Activated CD4-positive, alpha-beta memory T cell treated with anti-CD3 and anti-CD28 coated beads, Interleukin-2, amount 10 ng/mL, durations not matched to agents 7 days and 5 days (primary cell): ENCODE measurements around the gene OOSP4B. TPM values are rescaled to one million over a fixed set of nuclear protein-coding genes. Genes with fewer than 3 reads are reported as not detected.
"Not testable (repeated sequence)": the region's sequence is repeated elsewhere in the genome, so short reads cannot be mapped to it uniquely, and the experiment has no call there.

Experiments
- CTCF ChIA-PET: fragments of 350-600 bp; sonication (Branson Sonifier 250); formaldehyde crosslinking; loops from one replicate; lab custom pipeline; 2021; ENCODE audit warnings: antibody characterized with exemption, inconsistent platforms; lab: Charles Lee
- POLR2A ChIA-PET: fragments of 350-600 bp; sonication (Branson Sonifier 250); formaldehyde crosslinking; loops from one replicate; lab custom pipeline; 2021; ENCODE audit warnings: antibody characterized with exemption; lab: Charles Lee
- DNase-seq: peaks from one replicate; pipeline ENCODE4 v3.0.0-alpha.2; 2020
- H3K27ac Mint-ChIP-seq: one replicate; pipeline ENCODE4 v1.8.0; 2021; ENCODE audit warnings: mild to moderate bottlenecking, mixed read lengths
- H3K27me3 Mint-ChIP-seq: one replicate; pipeline ENCODE4 v1.8.0; 2021; ENCODE audit warnings: mixed read lengths
- H3K36me3 Mint-ChIP-seq: one replicate; pipeline ENCODE4 v1.8.0; 2021; ENCODE audit warnings: low read depth, mixed read lengths
- H3K4me1 Mint-ChIP-seq: one replicate; pipeline ENCODE4 v1.8.0; 2021; ENCODE audit warnings: mixed read lengths
- H3K4me3 Mint-ChIP-seq: one replicate; pipeline ENCODE4 v1.8.0; 2021; ENCODE audit warnings: mild to moderate bottlenecking, mixed read lengths
- H3K9me3 Mint-ChIP-seq: one replicate; pipeline ENCODE4 v1.8.0; 2021; ENCODE audit warnings: mixed read lengths
- total RNA-seq, 2 experiments: library from RNA; stranded (reverse); gene quantifications; one replicate each; pipeline ENCODE4 v1.2.3, GENCODE V29; 2021

The OOSP4B gene
- not detected for total RNA-seq

GRCh38 chr11:60016881-60017280 lies at the start of gene OOSP4B:
TSS of gene OOSP4B (plus strand) at chr11:60017181.
- H3K36me3 Mint-ChIP-seq = no peaks in the 10 kb centered on the region
- no peaks in the 10 kb centered on the region for H3K9me3 Mint-ChIP-seq
- no peaks in the 10 kb centered on the region for H3K27me3 Mint-ChIP-seq
- CTCF ChIA-PET = no interaction called here
- no peak within 1 kb of the TSS for H3K4me3 Mint-ChIP-seq
- no peak within 1 kb of the TSS for H3K27ac Mint-ChIP-seq
- POLR2A ChIA-PET = no interaction called here
- no peak for DNase-seq
- no peaks in the 10 kb centered on the region for H3K4me1 Mint-ChIP-seq

- Mint-ChIP-seq H3K9me3 (no peaks in the 10 kb centered on the region), H3K27ac (no peak overlapping the region), H3K4me1 (no peaks in the 10 kb centered on the region), H3K4me3 (no peak overlapping the region), H3K36me3 (no peaks in the 10 kb centered on the region), H3K27me3 (peaks cover 7% of the 10 kb centered on the region)
- no peak for DNase-seq
- ChIA-PET POLR2A (no interaction called here), CTCF (no interaction called here)
These were observed 49.1 kb upstream of the OOSP4B start for GRCh38 chr11:59967677-59968394.

- ChIA-PET POLR2A (no interaction called here), CTCF (no interaction called here)
- Mint-ChIP-seq H3K27me3 (peaks cover 7% of the 10 kb centered on the region), H3K9me3 (no peaks in the 10 kb centered on the region), H3K4me3 (no peak overlapping the region), H3K27ac (no peak overlapping the region), H3K36me3 (no peaks in the 10 kb centered on the region), H3K4me1 (no peaks in the 10 kb centered on the region)
- no peak for DNase-seq
These were observed 48.6 kb upstream of the OOSP4B start for GRCh38 chr11:59968395-59968783.

- POLR2A ChIA-PET = no interaction called here
- CTCF ChIA-PET = no interaction called here
- Mint-ChIP-seq H3K4me1 (no peaks in the 10 kb centered on the region), H3K27me3 (peaks cover under 1% of the 10 kb centered on the region), H3K9me3 (no peaks in the 10 kb centered on the region), H3K27ac (no peak overlapping the region), H3K36me3 (no peaks in the 10 kb centered on the region), H3K4me3 (no peak overlapping the region)
- DNase-seq = no peak
These were observed 43.9 kb upstream of the OOSP4B start for GRCh38 chr11:59973097-59973496.

GRCh38 chr11:59981106-59981770 lies 35.7 kb upstream of the OOSP4B start:
- H3K4me3 Mint-ChIP-seq = no peak overlapping the region
- no peak for DNase-seq
- CTCF ChIA-PET = no interaction called here

GRCh38 chr11:59982037-59982436 lies 34.9 kb upstream of the OOSP4B start:
- H3K9me3 Mint-ChIP-seq, H3K27me3 Mint-ChIP-seq, H3K4me3 Mint-ChIP-seq, H3K36me3 Mint-ChIP-seq, POLR2A ChIA-PET, CTCF ChIA-PET, DNase-seq, H3K27ac Mint-ChIP-seq, H3K4me1 Mint-ChIP-seq: not testable (repeated sequence)

More at GRCh38 chr11:59981106-59981770, 35.7 kb upstream of the OOSP4B start:
- Mint-ChIP-seq H3K36me3 (no peaks in the 10 kb centered on the region), H3K9me3 (no peaks in the 10 kb centered on the region), H3K27ac (no peak overlapping the region), H3K4me1 (no peaks in the 10 kb centered on the region), H3K27me3 (peaks cover 9% of the 10 kb centered on the region)
- POLR2A ChIA-PET = no interaction called here

- Mint-ChIP-seq H3K9me3 (no peaks in the 10 kb centered on the region), H3K27me3 (peaks cover 9% of the 10 kb centered on the region), H3K36me3 (no peaks in the 10 kb centered on the region), H3K4me3 (no peak overlapping the region), H3K4me1 (no peaks in the 10 kb centered on the region), H3K27ac (no peak overlapping the region)
- no peak for DNase-seq
- ChIA-PET POLR2A (no interaction called here), CTCF (no interaction called here)
These were observed 33.8 kb upstream of the OOSP4B start for GRCh38 chr11:59983212-59983611.

- H3K27me3 Mint-ChIP-seq = peaks cover 9% of the 10 kb centered on the region
- ChIA-PET CTCF (no interaction called here), POLR2A (no interaction called here)
- no peaks in the 10 kb centered on the region for H3K4me1 Mint-ChIP-seq
- H3K4me3 Mint-ChIP-seq = no peak overlapping the region
- H3K9me3 Mint-ChIP-seq = no peaks in the 10 kb centered on the region
- H3K27ac Mint-ChIP-seq = no peak overlapping the region
- H3K36me3 Mint-ChIP-seq = no peaks in the 10 kb centered on the region
- DNase-seq = no peak
These were observed 32.6 kb upstream of the OOSP4B start for GRCh38 chr11:59984368-59984767.

GRCh38 chr11:59990421-59990820 lies 26.6 kb upstream of the OOSP4B start:
- no peaks in the 10 kb centered on the region for H3K4me1 Mint-ChIP-seq
- DNase-seq = no peak
- H3K36me3 Mint-ChIP-seq = no peaks in the 10 kb centered on the region
- H3K9me3 Mint-ChIP-seq = peaks cover 4% of the 10 kb centered on the region
- ChIA-PET POLR2A (no interaction called here), CTCF (no interaction called here)
- peaks cover 2% of the 10 kb centered on the region for H3K27me3 Mint-ChIP-seq
- H3K4me3 Mint-ChIP-seq = no peak overlapping the region
- no peak overlapping the region for H3K27ac Mint-ChIP-seq

GRCh38 chr11:59992425-59992824 lies 24.6 kb upstream of the OOSP4B start:
- CTCF ChIA-PET = no interaction called here
- peaks cover 4% of the 10 kb centered on the region for H3K9me3 Mint-ChIP-seq
- no peak for DNase-seq

GRCh38 chr11:59997800-59998199 lies 19.2 kb upstream of the OOSP4B start:
- POLR2A ChIA-PET = no interaction called here
- no peak for DNase-seq
- Mint-ChIP-seq H3K36me3 (no peaks in the 10 kb centered on the region), H3K27ac (no peak overlapping the region), H3K27me3 (peaks cover 4% of the 10 kb centered on the region), H3K4me3 (no peak overlapping the region), H3K9me3 (no peaks in the 10 kb centered on the region), H3K4me1 (no peaks in the 10 kb centered on the region)
- CTCF ChIA-PET = no interaction called here

More at GRCh38 chr11:59992425-59992824, 24.6 kb upstream of the OOSP4B start:
- Mint-ChIP-seq H3K4me3 (no peak overlapping the region), H3K27ac (no peak overlapping the region), H3K27me3 (no peaks in the 10 kb centered on the region), H3K4me1 (no peaks in the 10 kb centered on the region), H3K36me3 (no peaks in the 10 kb centered on the region)
- POLR2A ChIA-PET = no interaction called here

- H3K4me3 Mint-ChIP-seq = no peak overlapping the region
- no peaks in the 10 kb centered on the region for H3K36me3 Mint-ChIP-seq
- ChIA-PET POLR2A (no interaction called here), CTCF (interaction anchor here (0.9 kb wide), 1 partner anchor 24 kb away, joined by 3 read pairs; no protein-coding TSS in a partner anchor)
- H3K9me3 Mint-ChIP-seq = no peaks in the 10 kb centered on the region
- DNase-seq = no peak
- peaks cover 5% of the 10 kb centered on the region for H3K27me3 Mint-ChIP-seq
- no peak overlapping the region for H3K27ac Mint-ChIP-seq
- H3K4me1 Mint-ChIP-seq = no peaks in the 10 kb centered on the region
These were observed 17.3 kb upstream of the OOSP4B start for GRCh38 chr11:59999691-60000090.

GRCh38 chr11:60003729-60004128 lies 13.3 kb upstream of the OOSP4B start:
- Mint-ChIP-seq H3K4me3 (no peak overlapping the region), H3K36me3 (no peaks in the 10 kb centered on the region), H3K4me1 (no peaks in the 10 kb centered on the region), H3K27ac (no peak overlapping the region), H3K9me3 (no peaks in the 10 kb centered on the region), H3K27me3 (peaks cover 6% of the 10 kb centered on the region)
- CTCF ChIA-PET = interaction anchor here (0.6 kb wide), 1 partner anchor 266 kb away, joined by 3 read pairs; no protein-coding TSS in a partner anchor
- POLR2A ChIA-PET = no interaction called here
- DNase-seq = no peak

- H3K27ac Mint-ChIP-seq = no peak overlapping the region
- no peaks in the 10 kb centered on the region for H3K4me1 Mint-ChIP-seq
- no peaks in the 10 kb centered on the region for H3K9me3 Mint-ChIP-seq
- CTCF ChIA-PET = no interaction called here
- peaks cover 10% of the 10 kb centered on the region for H3K27me3 Mint-ChIP-seq
- POLR2A ChIA-PET = no interaction called here
- H3K36me3 Mint-ChIP-seq = no peaks in the 10 kb centered on the region
- H3K4me3 Mint-ChIP-seq = no peak overlapping the region
- DNase-seq = no peak
These were observed 11.6 kb upstream of the OOSP4B start for GRCh38 chr11:60005360-60005759.
